Activated CD8-positive, alpha-beta memory T cell treated with anti-CD3 and anti-CD28 coated beads, Interleukin-2, amount 50 U/mL, for 1 hour (primary cell): ENCODE results near the gene LRG1.

ENCODE experiments used
- DNase-seq: peaks from one replicate; pipeline ENCODE4 v3.0.0-alpha.2; 2020; ENCODE audit errors: extremely low read depth

The LRG1 gene

DNA sequence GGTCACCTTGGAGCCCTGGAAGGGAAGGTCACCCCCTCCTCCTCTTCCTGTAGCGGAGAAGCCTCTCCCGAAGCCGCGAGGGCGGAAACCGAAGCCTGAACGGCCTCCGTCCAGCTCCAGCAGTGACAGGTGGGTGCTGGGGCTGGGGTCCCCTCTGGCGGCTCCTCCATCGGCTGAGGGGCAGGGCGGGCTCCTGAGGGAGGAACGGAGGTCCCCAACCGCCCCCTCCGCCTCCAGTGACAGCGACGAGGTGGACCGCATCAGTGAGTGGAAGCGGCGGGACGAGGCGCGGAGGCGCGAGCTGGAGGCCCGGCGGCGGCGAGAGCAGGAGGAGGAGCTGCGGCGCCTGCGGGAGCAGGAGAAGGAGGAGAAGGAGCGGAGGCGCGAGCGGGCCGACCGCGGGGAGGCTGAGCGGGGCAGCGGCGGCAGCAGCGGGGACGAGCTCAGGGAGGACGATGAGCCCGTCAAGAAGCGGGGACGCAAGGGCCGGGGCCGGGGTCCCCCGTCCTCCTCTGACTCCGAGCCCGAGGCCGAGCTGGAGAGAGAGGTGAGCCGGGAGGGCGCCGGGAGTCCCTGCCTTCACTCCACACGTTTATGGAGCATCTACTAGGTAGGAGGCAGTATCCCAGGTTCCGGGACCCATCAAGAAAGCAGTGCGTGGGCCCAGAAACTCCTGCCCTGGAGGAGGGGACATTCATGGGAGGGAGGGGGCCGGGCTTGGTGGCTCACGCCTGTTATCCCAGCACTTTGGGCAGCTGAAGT is 45.7 kb downstream of the LRG1 start:
- DNase-seq = no peak

DNA sequence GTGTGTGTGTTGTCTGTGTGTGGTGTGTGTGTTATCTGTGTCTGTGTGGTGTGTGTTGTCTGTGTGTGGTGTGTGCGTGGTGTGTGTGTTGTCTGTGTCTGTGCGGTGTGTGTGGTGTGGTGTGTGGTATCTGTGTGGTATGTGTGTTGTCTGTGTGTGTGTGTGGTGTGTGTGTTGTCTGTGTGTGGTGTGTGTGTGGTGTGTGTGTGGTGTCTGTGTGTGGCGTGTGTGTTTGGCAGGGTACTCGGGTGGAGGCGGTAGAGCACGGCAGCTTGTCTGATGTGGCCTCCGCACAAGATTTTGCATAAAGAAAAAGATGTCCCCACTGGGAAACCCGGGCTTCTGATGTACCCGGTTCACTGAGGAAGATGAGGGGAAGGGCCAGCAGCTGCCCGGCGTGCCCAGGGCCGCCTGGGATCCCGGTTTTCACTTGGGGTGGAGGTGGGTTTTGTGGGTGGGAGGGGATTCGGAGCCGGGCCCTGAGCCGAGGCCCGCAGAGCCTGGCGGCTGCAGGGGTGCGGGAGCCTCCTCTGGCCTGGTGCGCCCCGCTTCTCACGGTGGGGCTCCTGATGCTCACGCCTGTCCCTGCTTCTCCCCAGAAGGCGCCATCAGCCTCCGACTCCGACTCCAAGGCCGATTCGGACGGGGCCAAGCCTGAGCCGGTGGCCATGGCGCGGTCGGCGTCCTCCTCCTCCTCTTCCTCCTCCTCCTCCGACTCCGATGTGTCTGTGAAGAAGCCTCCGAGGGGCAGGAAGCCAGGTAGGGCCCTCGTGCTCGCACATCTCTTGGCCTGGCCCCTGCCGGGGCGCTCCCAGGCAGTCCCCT is 46.5 kb downstream of the LRG1 start:
- DNase-seq = no peak

DNA sequence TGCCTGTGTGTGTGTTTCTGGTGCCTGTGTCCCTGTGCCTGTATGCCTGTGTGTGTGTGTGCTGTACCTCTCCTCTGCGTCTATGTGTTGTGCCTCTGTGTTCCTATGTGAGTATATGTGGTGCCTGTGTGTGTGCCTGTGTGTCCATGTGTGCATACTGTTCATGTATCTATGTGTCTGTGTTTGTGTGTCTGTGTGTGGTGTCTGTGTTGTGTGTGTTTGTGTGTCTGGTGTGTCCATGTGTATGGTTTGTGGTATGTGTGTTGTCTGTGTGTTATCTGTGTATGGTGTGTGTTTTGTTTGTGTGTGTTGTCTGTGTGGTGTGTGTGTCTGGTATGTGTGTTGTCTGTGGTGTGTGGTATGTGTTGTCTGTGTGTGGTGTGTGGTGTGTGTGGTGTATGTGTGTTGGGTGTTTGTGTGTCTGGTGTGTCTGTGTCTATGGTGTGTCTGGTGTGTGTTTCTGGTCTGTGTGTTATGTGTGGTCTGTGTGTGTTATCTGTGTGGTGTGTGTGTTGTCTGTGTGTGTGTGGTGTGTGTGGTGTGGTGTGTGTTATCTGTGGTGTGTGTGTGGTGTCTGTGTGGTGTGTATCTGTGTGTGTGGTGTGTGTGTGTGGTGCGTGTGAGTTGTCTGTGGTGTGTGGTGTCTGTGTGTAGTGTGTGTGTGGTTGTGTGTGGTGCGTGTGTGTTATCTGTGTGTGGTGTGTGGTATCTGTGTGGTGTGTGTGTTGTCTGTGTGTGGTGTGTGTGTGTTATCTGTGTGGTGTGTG is 47.3 kb downstream of the LRG1 start:
- no peak for DNase-seq

DNA sequence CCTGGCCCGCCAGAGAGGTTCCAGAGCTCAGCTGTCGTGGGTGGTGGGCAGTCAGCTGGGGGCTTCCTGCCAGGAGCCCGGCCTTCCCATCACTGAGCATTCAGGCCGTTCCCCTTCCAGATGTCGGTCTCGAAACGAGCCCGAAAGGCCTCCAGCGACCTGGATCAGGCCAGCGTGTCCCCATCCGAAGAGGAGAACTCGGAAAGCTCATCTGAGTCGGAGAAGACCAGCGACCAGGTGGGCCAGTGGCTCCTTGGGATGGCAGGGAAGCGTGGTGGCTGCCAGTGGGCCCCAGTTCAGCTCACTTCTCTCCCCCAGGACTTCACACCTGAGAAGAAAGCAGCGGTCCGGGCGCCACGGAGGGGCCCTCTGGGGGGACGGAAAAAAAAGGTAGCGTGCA is 48.4 kb downstream of the LRG1 start:
- no peak for DNase-seq

GRCh38 chr19:4488496-4488895 is 51.3 kb downstream of the LRG1 start:
- no peak for DNase-seq

DNA sequence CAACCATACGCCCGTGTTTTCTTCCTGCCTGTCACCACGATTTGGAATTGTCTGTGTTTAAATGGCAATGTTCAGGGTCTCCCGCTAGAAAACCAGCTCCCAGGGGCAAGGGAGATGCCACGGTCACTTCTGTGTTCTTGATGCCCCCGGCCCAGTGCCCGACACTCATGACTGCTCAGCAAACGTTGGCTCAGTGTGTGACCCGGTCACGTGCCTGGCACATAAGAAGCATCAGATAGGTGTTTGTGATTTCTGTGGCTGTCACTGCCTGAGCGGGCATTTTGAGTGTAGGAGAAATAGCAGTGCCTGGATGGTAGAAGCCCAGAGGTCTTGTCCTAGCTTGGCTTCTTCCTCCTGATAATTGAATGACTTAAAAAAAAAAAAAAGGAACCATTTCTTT is 52.3 kb downstream of the LRG1 start:
- DNase-seq = no peak
